HG03103 (cell line): ENCODE results near the gene PPIH.
"Not testable (repeated sequence)": the region's sequence is repeated elsewhere in the genome, so short reads cannot be mapped to it uniquely, and the experiment has no call there.

Source experiments
- ATAC-seq: cut with Tn5 transposase; IDR thresholded peaks from one replicate; pipeline ENCODE4 v1.9.1; 2021; ENCODE audit warnings: low read depth; ENCODE audit not compliant: unreplicated experiment

PPIH gene

GRCh38 chr1:42657981-42658876 is at the start of gene PPIH:
TSS of gene PPIH (plus strand) at chr1:42658423. CDS start at chr1:42658447, 24 bp downstream.
- peak; percentile 98 for ATAC-seq

- ATAC-seq: no peak
These were observed 44.5 kb upstream of the PPIH start for GRCh38 chr1:42613803-42614131.

GRCh38 chr1:42618866-42619265 is 39.4 kb upstream of the PPIH start:
- no peak for ATAC-seq

GRCh38 chr1:42620307-42620706 is 37.9 kb upstream of the PPIH start:
- ATAC-seq: no peak

GRCh38 chr1:42621180-42621579 is 37.0 kb upstream of the PPIH start:
- ATAC-seq: not testable (repeated sequence)

DNA sequence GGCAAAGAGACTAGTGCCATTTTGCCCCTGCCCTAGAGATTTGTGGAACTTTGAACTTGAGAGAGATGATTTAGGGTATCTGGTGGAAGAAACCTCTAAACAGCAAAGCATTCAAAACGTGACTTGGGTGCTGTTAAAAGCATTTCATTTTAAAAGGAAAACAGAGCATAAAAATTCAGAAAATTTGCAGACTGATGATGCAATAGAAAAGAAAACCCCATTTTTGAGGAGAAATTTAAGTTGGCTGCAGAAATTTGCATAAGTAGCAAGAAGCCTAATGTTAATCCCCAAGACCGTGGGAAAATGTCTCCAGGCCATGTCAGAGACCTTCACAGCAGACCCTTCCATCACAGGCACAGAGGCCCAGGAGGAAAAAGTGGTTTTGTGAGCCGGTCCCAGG is 31.0 kb upstream of the PPIH start:
- ATAC-seq: not testable (repeated sequence)

GRCh38 chr1:42639116-42639515 is 19.1 kb upstream of the PPIH start:
- ATAC-seq: no peak

GRCh38 chr1:42646056-42646455 is 12.2 kb upstream of the PPIH start:
- no peak for ATAC-seq

- ATAC-seq: no peak
These were observed 1.0 kb upstream of the PPIH start for GRCh38 chr1:42657201-42657600.

DNA sequence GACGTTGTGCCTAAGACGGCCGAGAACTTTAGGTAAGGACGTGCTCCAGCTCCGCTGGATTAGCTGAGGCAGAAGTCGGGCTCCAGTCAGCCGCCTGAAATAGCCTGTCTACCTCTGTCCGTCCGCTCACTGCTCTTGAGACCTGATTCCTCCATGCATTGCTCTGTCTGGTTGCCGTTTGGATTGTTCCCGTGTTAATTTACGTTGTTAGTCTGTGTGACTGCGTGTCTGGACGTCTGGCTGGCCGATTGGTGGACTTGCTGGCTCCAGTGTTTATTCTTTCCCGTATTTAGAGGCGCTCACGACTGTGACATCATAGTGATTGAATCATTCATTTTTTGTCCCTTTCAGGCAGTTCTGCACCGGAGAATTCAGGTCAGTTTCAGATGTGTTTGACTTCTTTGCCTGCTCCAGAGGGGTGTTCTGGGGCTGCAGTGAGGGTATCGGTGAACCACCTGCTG is 684 bp downstream of the PPIH start:
- no peak for ATAC-seq

DNA sequence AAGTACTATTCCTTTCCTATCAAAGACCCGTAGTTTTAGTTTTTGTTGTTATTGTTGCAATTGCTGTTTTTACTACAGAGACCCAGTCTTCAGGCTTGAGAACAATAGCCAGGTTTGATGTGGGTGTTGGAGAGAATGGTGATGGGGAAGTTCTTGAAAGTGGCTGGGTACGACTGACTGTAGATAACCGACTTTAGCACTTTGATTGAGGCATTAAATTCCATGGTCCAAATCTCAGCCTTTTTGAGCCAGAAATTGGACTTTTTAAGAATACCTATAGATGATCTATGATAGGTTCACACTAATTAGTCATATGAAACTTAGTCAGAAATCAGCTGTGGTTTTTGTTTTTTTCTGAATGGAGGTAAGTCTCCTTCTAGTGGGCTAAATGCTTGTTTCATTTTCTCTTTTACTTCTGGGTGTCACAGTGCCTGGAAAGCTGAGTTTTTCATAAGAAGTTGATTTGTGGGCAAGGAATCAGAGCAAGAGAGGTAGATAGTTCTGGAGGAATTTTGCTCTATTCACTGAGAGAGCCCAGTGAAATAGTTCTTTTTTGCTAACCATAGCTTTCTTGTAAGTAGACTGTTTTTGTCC is 2.8 kb downstream of the PPIH start:
- ATAC-seq: no peak

GRCh38 chr1:42669936-42670335 is 11.7 kb downstream of the PPIH start:
- no peak for ATAC-seq

- ATAC-seq: no peak
These were observed 12.2 kb downstream of the PPIH start for GRCh38 chr1:42670425-42670824.

DNA sequence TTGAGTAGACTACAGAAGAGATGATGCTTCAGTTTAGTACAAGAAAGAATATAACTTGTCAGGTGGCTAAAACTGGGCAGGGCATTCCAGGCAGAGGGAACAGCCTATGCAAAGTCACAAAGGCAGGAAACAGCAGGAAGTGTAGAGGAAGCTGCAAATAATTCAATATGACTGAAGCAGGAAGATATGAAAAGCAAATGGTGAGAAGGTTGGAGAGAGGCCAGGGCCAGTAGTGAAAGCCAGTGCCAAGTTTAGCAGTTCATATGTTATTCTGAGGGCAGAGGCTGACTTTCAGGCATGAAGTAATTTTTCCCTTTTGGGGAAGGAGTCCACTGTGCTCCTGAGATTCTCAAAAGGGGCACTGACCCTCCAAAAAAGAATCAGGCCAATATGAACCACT is 16.0 kb downstream of the PPIH start:
- no peak for ATAC-seq

DNA sequence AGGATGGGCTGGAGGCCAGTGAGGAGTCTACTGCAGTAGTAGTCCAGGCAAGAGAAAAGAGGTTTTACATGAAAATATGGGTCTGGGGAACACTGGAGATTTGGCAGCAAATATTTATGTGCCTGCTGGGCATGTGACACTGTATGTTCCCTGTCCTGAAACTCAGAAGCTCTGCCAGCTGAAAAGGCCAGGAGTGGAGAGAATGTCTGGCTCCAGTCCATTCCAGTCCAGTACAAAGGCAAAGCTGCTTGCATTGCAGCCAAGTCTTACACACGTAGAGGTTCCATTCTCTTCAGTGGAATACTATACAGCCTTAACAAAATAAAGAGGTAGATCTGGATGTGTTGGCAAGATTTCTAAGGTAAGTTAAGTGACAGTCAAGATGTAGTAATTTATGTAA is 16.5 kb downstream of the PPIH start:
- no peak for ATAC-seq

- no peak for ATAC-seq
These were observed 17.2 kb downstream of the PPIH start for GRCh38 chr1:42675467-42675866.

GRCh38 chr1:42676534-42677087 is 18.4 kb downstream of the PPIH start:
- no peak for ATAC-seq

DNA sequence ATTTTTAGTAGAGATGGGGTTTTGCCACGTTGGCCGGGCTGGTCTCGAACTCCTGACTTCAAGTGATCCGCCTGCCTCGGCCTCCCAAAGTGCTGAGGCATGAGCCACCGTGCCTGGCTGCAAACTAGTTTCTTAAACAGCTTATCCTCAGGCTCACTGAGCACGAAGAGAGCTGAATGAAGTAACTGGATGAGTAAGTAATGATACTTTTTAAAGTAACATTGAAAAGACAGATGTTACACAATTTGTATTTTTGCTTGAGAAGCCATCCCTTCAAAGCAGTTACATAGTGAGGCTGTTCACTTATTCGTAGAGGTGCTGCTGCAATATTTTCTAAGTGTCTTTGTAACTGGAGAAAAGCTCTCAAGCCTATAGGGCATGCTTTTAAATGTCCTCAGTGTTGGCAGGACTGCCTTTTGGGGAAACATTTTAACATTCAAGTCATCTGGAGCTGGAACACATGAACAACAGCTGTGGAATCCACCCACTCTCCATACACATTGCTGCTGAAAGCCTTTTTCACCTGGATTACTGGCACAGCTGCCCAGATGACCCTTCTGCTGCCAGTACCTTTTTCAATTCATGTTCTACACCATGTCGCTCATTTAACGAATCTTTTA is 21.3 kb downstream of the PPIH start:
- no peak for ATAC-seq

DNA sequence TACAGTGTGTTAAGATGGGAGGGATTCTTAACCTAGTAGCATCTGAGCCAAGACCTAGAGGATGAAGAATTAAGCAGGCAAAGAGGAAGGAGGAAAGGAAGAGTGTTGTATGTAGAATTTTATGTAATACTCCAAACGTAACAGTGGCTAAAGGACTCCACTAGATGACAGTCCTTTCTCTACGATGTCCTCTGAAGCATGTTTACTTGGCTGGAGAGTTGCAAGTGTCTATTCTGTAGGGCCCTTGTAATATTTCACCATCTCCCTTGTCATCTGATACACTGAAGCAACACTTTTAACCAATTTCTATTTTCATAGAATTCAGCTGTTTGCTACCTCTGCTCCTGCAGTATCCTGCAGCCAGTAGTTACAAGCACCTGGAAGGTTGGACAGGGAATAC is 21.8 kb downstream of the PPIH start:
- no peak for ATAC-seq

DNA sequence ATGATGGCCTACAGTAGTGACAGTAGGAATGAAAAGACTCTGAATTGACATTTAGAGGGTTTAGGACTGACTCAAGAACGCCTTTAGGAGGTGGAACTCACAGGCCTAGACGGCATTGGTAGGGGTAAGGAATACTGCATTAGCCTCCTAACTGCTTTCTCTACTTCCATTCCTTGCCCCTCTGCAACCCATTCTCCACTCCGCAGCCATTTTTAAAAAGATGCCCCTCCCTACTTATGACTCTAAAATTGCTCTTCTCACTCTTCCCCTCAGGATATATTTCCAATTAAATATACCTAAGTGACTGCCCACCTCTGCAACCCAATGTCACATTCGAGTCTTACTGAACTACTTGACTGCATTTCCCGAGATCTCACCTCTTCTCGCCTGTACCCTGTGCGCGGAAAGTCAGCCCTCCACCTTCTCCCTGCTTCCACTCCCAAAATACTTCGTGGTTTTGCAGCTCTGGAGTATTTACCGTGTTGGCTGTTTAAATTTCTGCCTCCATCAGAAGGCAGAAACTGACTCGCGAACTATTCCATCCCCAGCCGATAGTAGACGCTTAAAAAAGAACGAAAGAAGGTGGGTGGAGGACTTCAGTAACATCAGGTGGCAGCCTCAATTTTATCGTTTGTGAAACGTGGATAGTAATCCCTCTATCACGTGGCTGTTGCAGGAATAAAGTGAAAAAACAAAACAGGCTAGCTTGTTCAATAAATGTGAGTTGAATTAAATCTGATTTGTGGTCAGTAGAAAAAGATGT is 22.9 kb downstream of the PPIH start:
- no peak for ATAC-seq
